GM23338 (cell line): Measurements from ENCODE around the gene C1QBP. TPM values are rescaled to one million over a fixed set of nuclear protein-coding genes. Genes with fewer than 3 reads are reported as not detected.

ENCODE experiments used
- ETS1 ChIP-seq: IDR thresholded peaks from 2 replicates; pipeline ENCODE4 v1.6.1; 2016; ENCODE audit warnings: antibody characterized with exemption
- EZH2 ChIP-seq: fragments of 200-600 bp; sonication (generic); IDR thresholded peaks from one replicate; pipeline ENCODE4 v1.8.0; 2017; ENCODE audit warnings: antibody characterized with exemption, mild to moderate bottlenecking, low read depth; ENCODE audit not compliant: unreplicated experiment
- JUNB ChIP-seq: IDR thresholded peaks from one replicate; pipeline ENCODE4 v1.6.1; 2016; ENCODE audit warnings: antibody characterized with exemption; ENCODE audit not compliant: unreplicated experiment
- REST ChIP-seq: IDR thresholded peaks from one replicate; pipeline ENCODE4 v1.6.1; 2018; ENCODE audit warnings: antibody characterized with exemption; ENCODE audit not compliant: unreplicated experiment
- ZNF462 ChIP-seq: fragments of 250-450 bp; sonication (Bioruptor Pico); IDR thresholded peaks from 2 replicates; pipeline ENCODE4 v1.5.0; 2020; ENCODE audit warnings: mild to moderate bottlenecking, moderate library complexity
- polyA plus RNA-seq: library from polyadenylated mRNA; unstranded; fragments of >200 nt; fragmentation: Nextera tagmentation; extraction: Ambion mirVana; gene quantifications from 2 replicates; pipeline ENCODE4 v1.2.1, GENCODE V29; 2016
- total RNA-seq: library from RNA; depleted of rRNA; stranded (reverse); fragments of >200 nt; shearing (Covaris generic); gene quantifications from 2 replicates; pipeline ENCODE4 v1.2.3, GENCODE V29; 2014

C1QBP gene
- total and polyA plus RNA-seq, 2 experiments from 2014 or later = 478 to 704 TPM

- TF ChIP-seq ZNF462 (CRISPR knock-in tag) (no peak), ETS1 (peak; percentile 70; the same call in 1 of the 2 replicates), REST (no peak), EZH2 (no peak), JUNB (no peak)
Observed at GRCh38 chr17:5419959-5420653, 18.8 kb downstream of the C1QBP start, which contains the start of gene RPAIN (continued).
